ENCODE results near the gene SLC16A4. TPM values are rescaled to one million over a fixed set of nuclear protein-coding genes. Genes with fewer than 3 reads are reported as not detected.
A peak's percentile ranks its signal among the peaks of the same experiment; 100 is the strongest.

Gene SLC16A4
- total RNA-seq, 1 donor from 2014 or later: 12.5 TPM

DNA sequence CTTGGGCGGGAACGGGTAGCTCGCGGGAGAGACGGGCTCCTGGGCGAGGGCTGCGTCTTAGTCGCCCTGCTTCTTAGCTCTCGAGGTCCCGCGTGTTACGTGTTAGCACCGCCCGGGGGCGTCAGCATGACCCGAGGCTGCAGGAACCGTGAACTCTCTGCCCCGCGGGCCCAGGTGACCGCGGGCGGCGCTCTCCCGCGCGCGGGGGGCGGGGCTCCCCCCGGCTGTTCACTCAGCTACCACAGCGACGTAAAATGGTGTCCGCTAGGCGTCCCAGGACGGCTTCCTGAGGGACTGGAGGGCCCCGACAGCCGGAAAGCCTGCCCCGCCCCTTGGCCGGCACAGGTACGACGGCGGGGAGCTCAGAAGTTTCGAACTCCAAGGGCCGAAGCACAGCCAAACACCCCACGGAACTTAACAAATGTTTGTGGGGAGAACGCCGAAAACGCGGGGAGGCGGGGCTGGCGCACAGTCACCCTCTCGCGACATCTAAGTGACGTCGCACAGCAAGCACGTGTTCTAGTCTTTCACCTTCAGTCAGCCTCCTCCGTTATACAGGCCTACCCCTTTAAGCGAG, 52.4 kb downstream of the SLC16A4 start:
- H3K36me3 ChIP-seq (ENCODE audit: control insufficient read depth in 3 of 3, insufficient read depth in 3 of 3, low read length in 3 of 3): peaks cover 15 to 16% (median 15%) of the 10 kb centered on the region in 3 donors
- peak overlapping the region; percentile 90 to 99 (median 98) for H3K9ac ChIP-seq (ENCODE audit: low read depth in 1 of 3, low read length in 3 of 3)
- H3K9me3 ChIP-seq (ENCODE audit: control insufficient read depth in 3 of 3, low read length in 3 of 3): no peaks in the 10 kb centered on the region
- peaks cover 31 to 43% (median 36%) of the 10 kb centered on the region in 3 donors for H3K4me1 ChIP-seq (ENCODE audit: control insufficient read depth in 3 of 3, insufficient read depth in 3 of 3, low read length in 3 of 3)
- no peaks in the 10 kb centered on the region for H3K27me3 ChIP-seq (ENCODE audit: control insufficient read depth in 3 of 3, insufficient read depth in 3 of 3, low read length in 3 of 3)
- H3K4me3 ChIP-seq (ENCODE audit: low read length in 3 of 3): peak overlapping the region; percentile 89 to 98 (median 94)
- peak overlapping the region; percentile 98 for H3K27ac ChIP-seq (ENCODE audit: low read depth, low read length)

DNA sequence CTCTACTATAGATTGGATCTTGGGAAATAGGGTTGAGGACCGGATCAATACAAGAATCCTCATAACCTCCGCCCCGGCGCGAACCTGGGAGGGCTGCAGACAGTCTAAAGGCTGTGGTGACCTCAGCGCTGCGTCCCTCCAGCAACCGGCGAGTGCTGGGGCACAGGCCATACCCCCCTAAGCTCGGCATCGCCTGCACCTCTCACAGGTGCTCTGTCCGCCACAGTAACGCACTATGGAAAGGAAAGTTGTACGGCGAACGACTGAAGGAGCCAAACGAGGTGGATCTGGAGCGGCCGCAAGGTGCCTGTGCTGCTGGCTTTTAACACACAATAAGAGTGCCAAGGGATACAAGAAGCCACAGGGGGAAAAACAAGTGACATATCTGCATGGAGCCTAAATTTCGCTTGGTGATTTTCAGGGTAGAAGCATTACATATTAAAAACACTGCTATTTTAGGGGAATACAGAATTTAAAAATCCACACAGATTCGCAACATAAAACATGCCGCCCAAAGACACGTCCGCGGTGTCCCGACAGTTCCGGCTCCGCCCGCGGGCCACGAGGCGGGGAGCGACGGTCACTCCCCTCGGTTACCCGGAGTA, 53.0 kb downstream of the SLC16A4 start:
- Histone ChIP-seq H3K9me3 (ENCODE audit: control insufficient read depth in 3 of 3, low read length in 3 of 3) (no peaks in the 10 kb centered on the region), H3K4me3 (ENCODE audit: low read length in 3 of 3) (peak overlapping the region; percentile 89 to 98 (median 94)), H3K27me3 (ENCODE audit: control insufficient read depth in 3 of 3, insufficient read depth in 3 of 3, low read length in 3 of 3) (no peaks in the 10 kb centered on the region), H3K36me3 (ENCODE audit: control insufficient read depth in 3 of 3, insufficient read depth in 3 of 3, low read length in 3 of 3) (peaks cover 15 to 16% (median 15%) of the 10 kb centered on the region in 3 donors), H3K9ac (ENCODE audit: low read depth in 1 of 3, low read length in 3 of 3) (peak overlapping the region; percentile 90 to 99 (median 98)), H3K4me1 (ENCODE audit: control insufficient read depth in 3 of 3, insufficient read depth in 3 of 3, low read length in 3 of 3) (peaks cover 31 to 38% (median 36%) of the 10 kb centered on the region in 3 donors), H3K27ac (ENCODE audit: low read depth, low read length) (peak overlapping the region; percentile 98)

DNA sequence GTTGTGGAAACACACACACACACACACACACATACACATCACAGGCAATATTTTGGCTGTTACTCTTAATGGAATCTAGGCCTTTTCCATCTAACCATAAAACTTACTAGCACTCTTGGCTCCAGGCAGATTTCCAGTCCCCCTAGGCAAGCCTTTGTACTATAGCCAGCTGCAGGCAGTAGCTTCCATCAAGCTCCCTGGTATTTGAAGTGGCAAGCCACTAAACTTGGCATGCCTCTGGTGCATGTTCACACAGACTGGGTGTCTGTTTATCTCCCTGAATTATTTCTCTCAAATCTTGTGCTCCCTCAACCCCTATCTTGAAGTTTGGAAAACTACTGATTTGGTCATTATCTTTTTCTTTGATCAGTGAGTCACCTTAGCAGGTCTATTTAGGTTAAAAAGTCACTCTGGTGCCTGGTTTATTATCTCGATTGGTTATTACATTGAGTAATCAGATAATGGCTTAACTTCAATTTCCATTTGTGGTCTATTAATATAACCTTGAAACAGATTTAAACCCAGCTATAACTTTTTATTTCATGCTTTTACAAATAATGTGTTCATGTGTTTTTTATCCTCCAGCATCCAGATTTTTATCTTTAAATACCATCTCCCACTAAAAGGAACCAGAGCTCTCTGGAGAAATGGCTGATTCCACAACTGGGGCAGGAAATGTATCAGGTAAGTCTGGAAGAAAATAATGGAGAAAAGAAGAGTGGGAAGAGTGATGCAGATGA, 54.4 kb downstream of the SLC16A4 start:
- H3K27me3 ChIP-seq (ENCODE audit: control insufficient read depth in 3 of 3, insufficient read depth in 3 of 3, low read length in 3 of 3): no peaks in the 10 kb centered on the region
- H3K4me1 ChIP-seq (ENCODE audit: control insufficient read depth in 3 of 3, insufficient read depth in 3 of 3, low read length in 3 of 3): peaks cover 22 to 28% (median 25%) of the 10 kb centered on the region in 3 donors
- peaks cover 8 to 9% (median 9%) of the 10 kb centered on the region in 3 donors for H3K36me3 ChIP-seq (ENCODE audit: control insufficient read depth in 3 of 3, insufficient read depth in 3 of 3, low read length in 3 of 3)
- no peak overlapping the region for H3K9ac ChIP-seq (ENCODE audit: low read depth in 1 of 3, low read length in 3 of 3)
- no peaks in the 10 kb centered on the region for H3K9me3 ChIP-seq (ENCODE audit: control insufficient read depth in 3 of 3, low read length in 3 of 3)
- no peak overlapping the region for H3K4me3 ChIP-seq (ENCODE audit: low read length in 3 of 3)
- H3K27ac ChIP-seq (ENCODE audit: low read depth, low read length): no peak overlapping the region

DNA sequence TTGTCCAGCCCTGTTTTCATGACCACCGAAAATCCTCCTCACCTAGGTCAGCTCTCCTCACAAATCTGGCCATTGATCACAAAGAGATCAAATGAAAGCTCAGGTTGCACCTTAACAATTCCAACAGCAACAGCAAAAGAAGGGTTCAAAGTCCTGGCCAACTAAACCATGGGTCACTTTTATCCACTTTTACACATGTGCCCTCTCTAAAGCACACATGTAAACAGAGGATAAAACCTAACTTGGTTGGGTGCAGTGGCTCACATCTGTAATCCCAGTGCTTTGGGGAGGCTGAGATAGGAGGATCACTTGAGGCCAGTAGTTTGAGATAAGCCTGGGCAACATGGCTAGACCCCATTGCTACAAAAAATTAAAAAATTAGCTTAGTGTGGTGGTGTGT, 55.6 kb downstream of the SLC16A4 start:
- H3K27me3 ChIP-seq (ENCODE audit: control insufficient read depth in 3 of 3, insufficient read depth in 3 of 3, low read length in 3 of 3): no peaks in the 10 kb centered on the region
- H3K27ac ChIP-seq (ENCODE audit: low read depth, low read length): no peak overlapping the region
- no peaks in the 10 kb centered on the region for H3K36me3 ChIP-seq (ENCODE audit: control insufficient read depth in 3 of 3, insufficient read depth in 3 of 3, low read length in 3 of 3)
- H3K9ac ChIP-seq (ENCODE audit: low read depth in 1 of 3, low read length in 3 of 3): no peak overlapping the region
- H3K4me1 ChIP-seq (ENCODE audit: control insufficient read depth in 3 of 3, insufficient read depth in 3 of 3, low read length in 3 of 3): peaks cover 10 to 16% (median 13%) of the 10 kb centered on the region in 3 donors
- no peaks in the 10 kb centered on the region for H3K9me3 ChIP-seq (ENCODE audit: control insufficient read depth in 3 of 3, low read length in 3 of 3)
- H3K4me3 ChIP-seq (ENCODE audit: low read length in 3 of 3): no peak overlapping the region

DNA sequence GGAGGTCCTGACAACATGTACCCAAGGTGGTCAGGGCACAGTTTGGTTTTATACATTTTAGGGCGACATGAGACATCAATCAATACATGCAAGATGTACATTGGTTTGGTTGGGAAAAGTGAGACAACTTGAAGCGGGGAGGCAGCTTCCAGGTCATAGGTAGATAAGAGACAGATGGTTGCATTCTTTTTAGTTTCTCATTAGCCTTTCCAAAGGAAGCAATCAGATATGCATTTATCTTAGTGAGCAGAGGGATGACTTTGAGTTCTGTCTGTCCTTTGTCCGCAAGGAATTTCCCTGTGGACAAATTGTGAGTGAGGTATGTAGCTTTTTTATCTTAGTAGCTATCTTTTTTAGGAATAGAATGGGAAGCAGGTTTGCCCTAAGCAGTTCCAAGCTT, 62.1 kb downstream of the SLC16A4 start:
- H3K4me3 ChIP-seq (ENCODE audit: low read length in 3 of 3): no peak overlapping the region
- no peaks in the 10 kb centered on the region for H3K27me3 ChIP-seq (ENCODE audit: control insufficient read depth in 3 of 3, insufficient read depth in 3 of 3, low read length in 3 of 3)
- no peak overlapping the region for H3K9ac ChIP-seq (ENCODE audit: low read depth in 1 of 3, low read length in 3 of 3)
- H3K4me1 ChIP-seq (ENCODE audit: control insufficient read depth in 3 of 3, insufficient read depth in 3 of 3, low read length in 3 of 3): no peaks in the 10 kb centered on the region
- no peaks in the 10 kb centered on the region for H3K36me3 ChIP-seq (ENCODE audit: control insufficient read depth in 3 of 3, insufficient read depth in 3 of 3, low read length in 3 of 3)
- no peaks in the 10 kb centered on the region for H3K9me3 ChIP-seq (ENCODE audit: control insufficient read depth in 3 of 3, low read length in 3 of 3)
- H3K27ac ChIP-seq (ENCODE audit: low read depth, low read length): no peak overlapping the region

DNA sequence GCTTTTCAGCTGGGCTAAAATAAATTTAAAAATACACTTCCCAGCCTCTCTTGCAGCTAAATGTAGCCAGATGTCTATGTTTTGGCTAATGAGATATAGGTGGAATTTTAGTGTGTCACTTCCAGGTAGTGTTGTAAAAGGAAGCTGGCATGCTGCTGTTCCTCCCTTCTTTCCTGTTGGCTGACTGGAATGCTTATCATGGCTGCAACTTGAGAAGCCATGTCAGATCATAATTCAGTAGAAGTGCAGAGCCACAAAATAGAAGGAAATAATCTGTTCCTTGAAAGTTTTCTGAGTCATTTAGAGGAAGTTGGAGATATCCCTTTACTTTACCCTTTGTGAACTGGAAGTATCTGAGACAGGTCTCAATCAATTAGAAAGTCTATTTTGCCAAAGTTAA, 62.6 kb downstream of the SLC16A4 start:
- Histone ChIP-seq H3K9me3 (ENCODE audit: control insufficient read depth in 3 of 3, low read length in 3 of 3) (no peaks in the 10 kb centered on the region), H3K4me1 (ENCODE audit: control insufficient read depth in 3 of 3, insufficient read depth in 3 of 3, low read length in 3 of 3) (no peaks in the 10 kb centered on the region), H3K4me3 (ENCODE audit: low read length in 3 of 3) (no peak overlapping the region), H3K9ac (ENCODE audit: low read depth in 1 of 3, low read length in 3 of 3) (no peak overlapping the region), H3K27me3 (ENCODE audit: control insufficient read depth in 3 of 3, insufficient read depth in 3 of 3, low read length in 3 of 3) (no peaks in the 10 kb centered on the region), H3K36me3 (ENCODE audit: control insufficient read depth in 3 of 3, insufficient read depth in 3 of 3, low read length in 3 of 3) (no peaks in the 10 kb centered on the region), H3K27ac (ENCODE audit: low read depth, low read length) (no peak overlapping the region)

DNA sequence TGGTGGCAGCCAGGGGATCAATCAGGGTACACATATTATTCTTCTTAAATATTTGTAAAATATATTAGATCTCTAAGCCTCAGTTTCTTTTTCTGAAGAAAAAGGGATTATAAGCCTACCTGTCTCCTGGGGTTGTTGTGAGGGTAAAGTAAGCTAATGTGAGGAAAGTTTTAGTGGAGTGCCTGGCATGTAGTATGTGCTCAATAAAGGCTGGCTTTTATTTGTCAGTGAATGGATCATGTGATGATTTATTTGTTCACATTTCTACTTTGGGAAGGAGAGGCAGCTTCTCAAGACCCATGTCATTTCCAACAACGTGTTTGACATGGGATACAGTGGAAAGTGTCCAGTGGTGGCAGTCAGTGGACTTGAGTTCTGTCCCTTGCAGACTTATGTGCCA, 64.0 kb downstream of the SLC16A4 start:
- Histone ChIP-seq H3K36me3 (ENCODE audit: control insufficient read depth in 3 of 3, insufficient read depth in 3 of 3, low read length in 3 of 3) (no peaks in the 10 kb centered on the region), H3K9me3 (ENCODE audit: control insufficient read depth in 3 of 3, low read length in 3 of 3) (no peaks in the 10 kb centered on the region), H3K27ac (ENCODE audit: low read depth, low read length) (no peak overlapping the region), H3K4me1 (ENCODE audit: control insufficient read depth in 3 of 3, insufficient read depth in 3 of 3, low read length in 3 of 3) (no peaks in the 10 kb centered on the region), H3K27me3 (ENCODE audit: control insufficient read depth in 3 of 3, insufficient read depth in 3 of 3, low read length in 3 of 3) (no peaks in the 10 kb centered on the region), H3K9ac (ENCODE audit: low read depth in 1 of 3, low read length in 3 of 3) (no peak overlapping the region), H3K4me3 (ENCODE audit: low read length in 3 of 3) (no peak overlapping the region)

DNA sequence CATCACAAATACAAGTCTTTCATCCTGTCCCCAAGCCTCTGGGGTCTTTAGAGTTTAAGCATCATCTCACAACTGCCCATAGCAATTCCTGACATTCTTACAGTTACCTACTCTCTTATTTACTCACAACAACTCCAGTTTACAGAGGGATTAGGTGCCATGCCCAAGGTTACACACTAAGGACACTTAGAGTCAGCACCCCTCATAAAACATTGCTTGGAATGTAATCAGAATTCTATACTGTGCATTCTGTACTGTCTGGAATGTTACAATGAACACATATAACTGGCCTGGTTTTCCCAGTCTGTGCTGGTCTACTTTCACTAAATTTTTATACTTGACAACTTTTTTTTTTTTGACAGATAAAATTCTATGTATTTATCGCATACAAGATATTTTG, 66.2 kb downstream of the SLC16A4 start:
- Histone ChIP-seq H3K9me3 (ENCODE audit: control insufficient read depth in 3 of 3, low read length in 3 of 3) (no peaks in the 10 kb centered on the region), H3K4me3 (ENCODE audit: low read length in 3 of 3) (no peak overlapping the region), H3K9ac (ENCODE audit: low read depth in 1 of 3, low read length in 3 of 3) (no peak overlapping the region), H3K27me3 (ENCODE audit: control insufficient read depth in 3 of 3, insufficient read depth in 3 of 3, low read length in 3 of 3) (no peaks in the 10 kb centered on the region), H3K27ac (ENCODE audit: low read depth, low read length) (no peak overlapping the region), H3K4me1 (ENCODE audit: control insufficient read depth in 3 of 3, insufficient read depth in 3 of 3, low read length in 3 of 3) (no peaks in the 10 kb centered on the region), H3K36me3 (ENCODE audit: control insufficient read depth in 3 of 3, insufficient read depth in 3 of 3, low read length in 3 of 3) (no peaks in the 10 kb centered on the region)

DNA sequence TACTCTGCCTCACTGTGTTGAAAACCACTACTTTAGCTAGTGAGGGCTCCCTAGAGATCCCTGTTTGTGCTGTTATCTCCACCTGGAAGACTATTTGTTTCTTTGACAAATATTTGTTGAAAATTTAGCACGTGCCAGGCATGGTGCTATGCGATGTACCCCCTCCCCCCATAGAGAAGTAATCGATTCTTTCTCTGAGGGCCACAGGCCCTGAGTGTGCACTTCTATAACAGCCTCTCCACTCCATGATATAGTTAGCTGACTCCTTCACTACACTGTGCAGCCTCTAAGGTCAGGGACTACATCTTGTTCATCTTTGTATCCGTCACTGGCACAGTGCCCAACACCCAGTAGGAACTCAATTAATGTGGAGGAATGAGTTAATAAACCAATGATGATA, 69.0 kb downstream of the SLC16A4 start:
- no peaks in the 10 kb centered on the region for H3K27me3 ChIP-seq (ENCODE audit: control insufficient read depth in 3 of 3, insufficient read depth in 3 of 3, low read length in 3 of 3)
- H3K9ac ChIP-seq (ENCODE audit: low read depth in 1 of 3, low read length in 3 of 3): no peak overlapping the region
- no peak overlapping the region for H3K27ac ChIP-seq (ENCODE audit: low read depth, low read length)
- H3K4me1 ChIP-seq (ENCODE audit: control insufficient read depth in 3 of 3, insufficient read depth in 3 of 3, low read length in 3 of 3): no peaks in the 10 kb centered on the region
- no peak overlapping the region for H3K4me3 ChIP-seq (ENCODE audit: low read length in 3 of 3)
- H3K9me3 ChIP-seq (ENCODE audit: control insufficient read depth in 3 of 3, low read length in 3 of 3): no peaks in the 10 kb centered on the region
- no peaks in the 10 kb centered on the region for H3K36me3 ChIP-seq (ENCODE audit: control insufficient read depth in 3 of 3, insufficient read depth in 3 of 3, low read length in 3 of 3)

DNA sequence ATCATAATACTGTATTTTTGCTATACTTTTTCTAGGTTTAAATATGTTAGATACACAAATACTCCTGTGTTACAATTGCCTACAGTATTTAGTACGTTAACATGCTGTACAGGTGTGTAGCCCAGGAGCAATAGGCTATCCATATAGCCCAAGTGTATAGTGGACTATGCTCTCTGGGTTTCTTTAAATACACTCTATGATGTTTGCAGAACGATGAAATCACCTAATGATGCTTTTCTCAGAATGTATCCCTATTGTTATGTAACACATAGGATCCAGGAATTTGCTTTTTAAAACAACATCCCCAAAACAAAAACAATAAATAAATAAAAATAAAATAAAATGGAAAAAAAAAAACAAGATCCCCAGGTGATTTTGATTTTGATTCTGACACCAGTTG, 69.8 kb downstream of the SLC16A4 start:
- H3K4me3 ChIP-seq (ENCODE audit: low read length in 3 of 3): no peak overlapping the region
- no peaks in the 10 kb centered on the region for H3K4me1 ChIP-seq (ENCODE audit: control insufficient read depth in 3 of 3, insufficient read depth in 3 of 3, low read length in 3 of 3)
- H3K27me3 ChIP-seq (ENCODE audit: control insufficient read depth in 3 of 3, insufficient read depth in 3 of 3, low read length in 3 of 3): no peaks in the 10 kb centered on the region
- no peaks in the 10 kb centered on the region for H3K36me3 ChIP-seq (ENCODE audit: control insufficient read depth in 3 of 3, insufficient read depth in 3 of 3, low read length in 3 of 3)
- H3K9ac ChIP-seq (ENCODE audit: low read depth in 1 of 3, low read length in 3 of 3): no peak overlapping the region
- no peaks in the 10 kb centered on the region for H3K9me3 ChIP-seq (ENCODE audit: control insufficient read depth in 3 of 3, low read length in 3 of 3)
- H3K27ac ChIP-seq (ENCODE audit: low read depth, low read length): no peak overlapping the region

Measured in skeletal muscle tissue (tissue), 4 donors.